ENCODE results near the gene ZBTB11. TPM values are rescaled to one million over a fixed set of nuclear protein-coding genes. Genes with fewer than 3 reads are reported as not detected.

ZBTB11 gene
- total RNA-seq, 1 experiment from 2014 or later: 14.8 TPM

DNA sequence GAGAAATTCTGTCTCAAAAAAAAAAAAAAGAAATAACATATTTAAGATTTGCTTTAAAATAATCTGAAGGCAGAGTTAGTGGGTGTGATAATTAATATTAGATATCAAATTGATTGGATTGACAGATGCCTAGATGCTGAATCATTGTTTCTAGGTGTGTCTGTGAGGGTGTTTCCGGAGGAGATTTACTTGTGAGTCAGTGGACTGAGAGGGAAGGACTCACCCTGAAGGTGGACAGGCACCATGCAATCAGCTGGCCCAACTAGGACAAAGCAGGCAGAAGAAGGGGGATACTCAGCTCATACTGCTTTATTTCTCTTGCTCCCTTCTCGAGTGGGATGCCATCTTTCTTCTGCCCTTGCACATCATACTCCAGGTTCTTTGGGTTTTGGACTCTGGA, 26.2 kb upstream of the ZBTB11 start:
- H4K5ac ChIP-seq (ENCODE audit: insufficient read length, low read depth, low read length): no peak overlapping the region
- no peak overlapping the region for H3K56ac ChIP-seq (ENCODE audit: insufficient read length, low read depth, low read length)
- no peak for DNase-seq
- Mint-ChIP-seq H3K27me3 (ENCODE audit: low read depth) (no peaks in the 10 kb centered on the region), H3K9me3 (no peaks in the 10 kb centered on the region; a peak in 2 of 5 replicates), H3K27ac (no peak overlapping the region), H3K4me3 (no peak overlapping the region), H3K4me1 (peaks cover 30 to 34% of the 10 kb centered on the region in 2 experiments), H3K36me3 (ENCODE audit: insufficient read depth in 1 of 3, low read depth in 3 of 3) (peaks cover 0 to 13% (median 0%) of the 10 kb centered on the region in 3 experiments; a peak in 2 of 7 replicates)
- H4K20me1 ChIP-seq (ENCODE audit: control insufficient read depth, insufficient read depth, insufficient read length): no peaks in the 10 kb centered on the region
- H3K18ac ChIP-seq (ENCODE audit: insufficient read length, low read depth, low read length): no peak overlapping the region
- no peaks in the 10 kb centered on the region for H3K9me3 ChIP-seq (ENCODE audit: control insufficient read depth, low read depth, low read length)
- H3K27me3 ChIP-seq (ENCODE audit: insufficient read depth, low read length): no peaks in the 10 kb centered on the region
- H4K8ac ChIP-seq (replicated peaks; ENCODE audit: insufficient read length, low read depth, low read length): no peak overlapping the region
- no CpG with 5 or more reads among the region's 2 CpGs for WGBS (ENCODE audit: extremely low coverage, insufficient read length, low lambda C conversion rate)
- H4K91ac ChIP-seq (ENCODE audit: insufficient read length, low read depth, low read length): no peak overlapping the region
- H3K79me1 ChIP-seq (ENCODE audit: insufficient read depth, low read depth, low read length, poor library complexity, severe bottlenecking): no peaks in the 10 kb centered on the region
- H3K79me2 ChIP-seq (ENCODE audit: insufficient read depth, low read length): no peaks in the 10 kb centered on the region
- no peak overlapping the region for H3T11ph ChIP-seq (ENCODE audit: low read length)
- H2BK20ac ChIP-seq (ENCODE audit: low read depth, low read length, poor library complexity, severe bottlenecking): no peak overlapping the region
- no peak overlapping the region for H2BK120ac ChIP-seq (ENCODE audit: low read depth, low read length, poor library complexity, severe bottlenecking)
- no peaks in the 10 kb centered on the region for H3K23me2 ChIP-seq (ENCODE audit: insufficient read length, low read depth, low read length, poor library complexity, severe bottlenecking)
- H3K14ac ChIP-seq (ENCODE audit: insufficient read depth, low read length): no peak overlapping the region
- H2BK15ac ChIP-seq (ENCODE audit: low read depth, low read length): no peak overlapping the region
- H3K4me2 ChIP-seq (ENCODE audit: insufficient read depth, insufficient read length, low read length): no peak overlapping the region
- TF ChIP-seq, protein P1, sequence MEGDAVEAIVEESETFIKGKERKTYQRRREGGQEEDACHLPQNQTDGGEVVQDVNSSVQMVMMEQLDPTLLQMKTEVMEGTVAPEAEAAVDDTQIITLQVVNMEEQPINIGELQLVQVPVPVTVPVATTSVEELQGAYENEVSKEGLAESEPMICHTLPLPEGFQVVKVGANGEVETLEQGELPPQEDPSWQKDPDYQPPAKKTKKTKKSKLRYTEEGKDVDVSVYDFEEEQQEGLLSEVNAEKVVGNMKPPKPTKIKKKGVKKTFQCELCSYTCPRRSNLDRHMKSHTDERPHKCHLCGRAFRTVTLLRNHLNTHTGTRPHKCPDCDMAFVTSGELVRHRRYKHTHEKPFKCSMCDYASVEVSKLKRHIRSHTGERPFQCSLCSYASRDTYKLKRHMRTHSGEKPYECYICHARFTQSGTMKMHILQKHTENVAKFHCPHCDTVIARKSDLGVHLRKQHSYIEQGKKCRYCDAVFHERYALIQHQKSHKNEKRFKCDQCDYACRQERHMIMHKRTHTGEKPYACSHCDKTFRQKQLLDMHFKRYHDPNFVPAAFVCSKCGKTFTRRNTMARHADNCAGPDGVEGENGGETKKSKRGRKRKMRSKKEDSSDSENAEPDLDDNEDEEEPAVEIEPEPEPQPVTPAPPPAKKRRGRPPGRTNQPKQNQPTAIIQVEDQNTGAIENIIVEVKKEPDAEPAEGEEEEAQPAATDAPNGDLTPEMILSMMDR (conservative IDR thresholded peaks at IDR 0.05): no peak
- no peak overlapping the region for H2BK5ac ChIP-seq (ENCODE audit: insufficient read length, low read length)
- no peak overlapping the region for H3K23ac ChIP-seq (ENCODE audit: insufficient read length, low read depth, low read length)
- no peak overlapping the region for H3K4ac ChIP-seq (ENCODE audit: low read depth, low read length)
- H2AK5ac ChIP-seq (ENCODE audit: insufficient read length, low read length): no peak overlapping the region
- no peak overlapping the region for H3K27ac ChIP-seq (ENCODE audit: insufficient read length, low read depth, low read length)
- no peak overlapping the region for H2AFZ ChIP-seq (ENCODE audit: low read length)
- no peaks in the 10 kb centered on the region for H3K4me1 ChIP-seq (ENCODE audit: insufficient read depth, low read length)
- H3K9ac ChIP-seq (ENCODE audit: extremely low read depth, insufficient read length, low read length): no peak overlapping the region
- no peak overlapping the region for H2BK12ac ChIP-seq (ENCODE audit: insufficient read length, low read depth, low read length)

Measured in H9 (cell line).